Measurements from ENCODE around the gene PRR5L.
"Not testable (repeated sequence)": the region's sequence is repeated elsewhere in the genome, so short reads cannot be mapped to it uniquely, and the experiment has no call there.

Gene PRR5L

DNA sequence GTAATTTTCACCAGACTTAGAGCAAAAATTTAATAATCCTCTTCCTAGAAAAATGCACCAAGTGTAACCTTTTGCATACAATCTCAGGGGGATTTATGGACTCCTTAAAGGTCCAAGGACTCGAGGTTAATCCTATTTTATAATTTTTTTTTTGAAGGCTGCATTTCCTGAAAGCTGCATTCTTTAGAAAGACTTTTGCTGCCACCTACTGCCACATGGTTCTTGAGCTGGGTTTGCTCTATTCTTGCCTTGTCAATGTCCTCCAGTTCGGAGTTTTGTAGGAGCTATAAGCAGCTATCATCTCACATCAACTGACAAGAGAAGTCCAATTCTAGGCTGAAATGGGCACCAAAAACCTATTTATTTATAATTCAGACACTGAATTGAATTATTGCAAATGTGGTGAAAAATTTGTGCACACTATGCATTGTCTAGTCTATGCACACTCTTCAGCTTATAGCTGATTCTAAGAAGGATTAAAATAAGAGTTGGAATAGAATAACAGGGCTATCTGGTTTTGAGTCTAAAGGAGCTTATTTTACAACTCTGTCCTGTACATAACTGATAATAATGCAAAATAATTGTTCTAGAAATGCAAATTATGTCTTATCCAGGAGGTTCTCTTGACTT, 182.7 kb downstream of the PRR5L start:
- peak; percentile 38 for DNase-seq
- Mint-ChIP-seq H3K9me3 (peaks cover 4% of the 10 kb centered on the region), H3K4me3 (no peak overlapping the region), H3K36me3 (ENCODE audit: low read depth) (peaks cover 8% of the 10 kb centered on the region), H3K27ac (no peak overlapping the region), H3K27me3 (ENCODE audit: low read depth, poor library complexity) (no peaks in the 10 kb centered on the region), H3K4me1 (peaks cover 9% of the 10 kb centered on the region)
- TF ChIP-seq, protein P1, sequence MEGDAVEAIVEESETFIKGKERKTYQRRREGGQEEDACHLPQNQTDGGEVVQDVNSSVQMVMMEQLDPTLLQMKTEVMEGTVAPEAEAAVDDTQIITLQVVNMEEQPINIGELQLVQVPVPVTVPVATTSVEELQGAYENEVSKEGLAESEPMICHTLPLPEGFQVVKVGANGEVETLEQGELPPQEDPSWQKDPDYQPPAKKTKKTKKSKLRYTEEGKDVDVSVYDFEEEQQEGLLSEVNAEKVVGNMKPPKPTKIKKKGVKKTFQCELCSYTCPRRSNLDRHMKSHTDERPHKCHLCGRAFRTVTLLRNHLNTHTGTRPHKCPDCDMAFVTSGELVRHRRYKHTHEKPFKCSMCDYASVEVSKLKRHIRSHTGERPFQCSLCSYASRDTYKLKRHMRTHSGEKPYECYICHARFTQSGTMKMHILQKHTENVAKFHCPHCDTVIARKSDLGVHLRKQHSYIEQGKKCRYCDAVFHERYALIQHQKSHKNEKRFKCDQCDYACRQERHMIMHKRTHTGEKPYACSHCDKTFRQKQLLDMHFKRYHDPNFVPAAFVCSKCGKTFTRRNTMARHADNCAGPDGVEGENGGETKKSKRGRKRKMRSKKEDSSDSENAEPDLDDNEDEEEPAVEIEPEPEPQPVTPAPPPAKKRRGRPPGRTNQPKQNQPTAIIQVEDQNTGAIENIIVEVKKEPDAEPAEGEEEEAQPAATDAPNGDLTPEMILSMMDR (IDR thresholded peaks at IDR 0.05), result peak; percentile 52

DNA sequence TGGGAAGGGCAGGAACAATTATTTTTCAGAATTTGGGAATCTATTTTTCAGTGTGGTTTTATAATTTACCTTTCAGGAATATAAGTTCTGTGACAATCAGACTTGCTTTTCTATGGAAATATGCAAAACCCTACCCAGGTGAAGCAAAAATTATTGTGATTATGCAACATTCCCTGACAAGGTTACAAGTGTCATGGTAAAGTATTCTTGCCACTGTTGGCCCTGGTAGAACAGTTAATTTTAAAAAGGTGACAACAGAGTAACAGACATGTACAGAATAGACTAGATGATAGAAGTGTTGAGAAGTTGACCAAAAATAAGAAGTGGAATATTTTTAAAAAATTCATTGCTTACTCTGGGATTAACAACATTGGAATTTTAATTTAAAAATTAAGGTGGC, 184.7 kb downstream of the PRR5L start:
- Mint-ChIP-seq H3K27me3 (ENCODE audit: low read depth, poor library complexity) (no peaks in the 10 kb centered on the region), H3K4me3 (no peak overlapping the region), H3K9me3 (peaks cover 4% of the 10 kb centered on the region), H3K4me1 (peaks cover 9% of the 10 kb centered on the region), H3K27ac (no peak overlapping the region), H3K36me3 (ENCODE audit: low read depth) (peaks cover 22% of the 10 kb centered on the region)
- TF ChIP-seq, protein P1 (IDR thresholded peaks at IDR 0.05), result no peak
- no peak for DNase-seq

DNA sequence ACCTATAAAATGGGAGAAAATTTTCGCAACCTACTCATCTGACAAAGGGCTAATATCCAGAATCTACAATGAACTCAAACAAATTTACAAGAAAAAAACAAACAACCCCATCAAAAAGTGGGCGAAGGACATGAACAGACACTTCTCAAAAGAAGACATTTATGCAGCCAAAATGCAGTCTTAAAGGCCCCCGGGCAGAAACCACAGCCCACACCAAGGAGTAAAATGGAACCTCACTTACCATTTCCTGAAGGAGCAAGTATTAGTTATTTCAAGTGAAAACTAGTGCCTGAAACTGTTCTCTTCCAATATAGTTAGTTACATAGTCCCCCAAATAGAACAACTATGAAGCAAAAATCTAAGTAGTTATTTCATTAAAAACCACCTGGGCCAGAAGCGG, 187.0 kb downstream of the PRR5L start:
- H3K27ac Mint-ChIP-seq; H3K4me1 Mint-ChIP-seq; H3K27me3 Mint-ChIP-seq (ENCODE audit: low read depth, poor library complexity); H3K4me3 Mint-ChIP-seq; H3K9me3 Mint-ChIP-seq; DNase-seq: not testable (repeated sequence)
- peaks cover 31% of the 10 kb centered on the region for H3K36me3 Mint-ChIP-seq (ENCODE audit: low read depth)

DNA sequence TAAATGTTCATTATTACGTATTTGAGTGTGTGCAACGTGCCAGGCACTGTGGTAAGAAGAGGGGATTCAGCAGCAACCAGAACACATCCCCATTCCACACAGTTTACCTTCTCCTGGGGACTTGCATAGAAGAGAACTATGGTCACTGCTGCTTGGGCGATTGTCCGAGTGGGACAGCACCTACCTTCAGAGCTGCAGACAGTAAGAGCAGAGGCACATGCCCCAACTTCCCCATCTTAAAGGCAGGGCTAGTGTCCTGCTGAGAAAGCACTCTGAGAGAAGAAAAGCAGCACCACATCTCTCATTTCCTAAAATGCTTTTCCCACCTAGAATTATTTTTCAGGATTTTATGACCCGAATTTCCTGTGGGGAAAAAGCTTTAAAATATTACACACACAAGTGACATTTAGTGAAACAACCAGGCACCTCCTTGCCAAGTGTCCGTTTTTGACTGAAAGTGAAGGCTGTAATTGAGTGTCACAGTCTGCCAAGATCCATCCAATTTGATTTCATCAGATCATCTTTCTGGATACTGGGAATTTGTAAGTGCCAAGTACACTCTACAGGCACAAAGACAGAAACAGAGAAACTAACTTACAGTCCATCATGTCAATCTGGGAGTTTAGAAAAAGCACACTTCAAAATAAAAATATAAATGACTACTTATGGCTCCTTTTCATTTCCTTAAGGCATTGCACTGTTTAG, 189.4 kb downstream of the PRR5L start:
- peaks cover 49% of the 10 kb centered on the region for H3K36me3 Mint-ChIP-seq (ENCODE audit: low read depth)
- no peaks in the 10 kb centered on the region for H3K4me1 Mint-ChIP-seq
- DNase-seq, result no peak
- peaks cover 4% of the 10 kb centered on the region for H3K9me3 Mint-ChIP-seq
- H3K27ac Mint-ChIP-seq, result no peak overlapping the region
- no peaks in the 10 kb centered on the region for H3K27me3 Mint-ChIP-seq (ENCODE audit: low read depth, poor library complexity)
- no peak overlapping the region for H3K4me3 Mint-ChIP-seq
- TF ChIP-seq, protein P1 (IDR thresholded peaks at IDR 0.05), result no peak

DNA sequence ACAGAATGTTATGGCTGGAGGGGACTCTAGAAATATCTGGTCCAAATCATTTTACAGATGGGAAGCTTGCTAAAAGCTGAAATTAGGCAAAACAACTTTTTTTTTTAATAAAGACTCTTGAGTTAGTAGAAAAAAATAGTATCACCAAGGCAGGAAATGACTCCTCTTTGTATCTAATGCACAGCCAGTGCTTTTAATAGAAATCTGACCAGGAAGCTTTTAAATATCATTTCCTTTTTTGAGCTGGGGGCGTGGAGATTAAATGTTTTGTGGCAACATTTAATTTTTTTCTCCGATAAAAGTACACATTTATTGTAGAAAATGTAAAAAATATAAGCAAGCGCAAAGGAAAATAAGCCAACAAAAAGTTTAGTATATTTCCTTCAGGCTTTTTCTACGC, 191.5 kb downstream of the PRR5L start:
- TF ChIP-seq, protein P1 (IDR thresholded peaks at IDR 0.05), result no peak
- H3K9me3 Mint-ChIP-seq, result peaks cover 4% of the 10 kb centered on the region
- no peak overlapping the region for H3K4me3 Mint-ChIP-seq
- H3K36me3 Mint-ChIP-seq (ENCODE audit: low read depth), result peaks cover 63% of the 10 kb centered on the region
- H3K4me1 Mint-ChIP-seq, result no peaks in the 10 kb centered on the region
- DNase-seq, result no peak
- no peaks in the 10 kb centered on the region for H3K27me3 Mint-ChIP-seq (ENCODE audit: low read depth, poor library complexity)
- H3K27ac Mint-ChIP-seq, result no peak overlapping the region

DNA sequence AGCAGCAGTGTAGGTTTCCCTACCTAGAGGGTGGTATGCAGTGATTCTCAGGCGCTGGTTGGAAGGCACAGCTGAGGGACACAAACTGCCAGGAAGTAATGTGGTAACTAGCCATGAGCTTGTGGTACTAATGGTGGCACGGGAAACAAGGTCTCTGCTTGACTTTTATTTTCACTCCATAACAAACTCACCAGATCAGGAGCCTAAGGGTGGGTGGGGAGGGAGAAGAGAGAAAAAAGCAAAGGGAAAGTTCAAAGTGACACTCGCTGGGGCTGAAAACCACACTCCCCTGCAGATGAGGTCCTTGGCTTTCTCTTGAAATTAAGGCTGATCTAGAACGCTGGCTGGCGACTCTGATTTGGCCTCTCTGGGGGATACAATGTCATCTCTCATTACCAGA, 192.0 kb downstream of the PRR5L start:
- Mint-ChIP-seq H3K4me1 (no peaks in the 10 kb centered on the region), H3K27me3 (ENCODE audit: low read depth, poor library complexity) (no peaks in the 10 kb centered on the region), H3K4me3 (no peak overlapping the region), H3K27ac (no peak overlapping the region), H3K9me3 (peaks cover 3% of the 10 kb centered on the region), H3K36me3 (ENCODE audit: low read depth) (peaks cover 66% of the 10 kb centered on the region)
- TF ChIP-seq, protein P1 (IDR thresholded peaks at IDR 0.05), result no peak
- DNase-seq, result no peak
